ENCODE results near the gene C2CD4C. TPM values are rescaled to one million over a fixed set of nuclear protein-coding genes. Genes with fewer than 3 reads are reported as not detected.

The C2CD4C gene
- total RNA-seq, 4 donors from 2014 or later, result 0.54 to 14.7 (median 4.9) TPM

- Histone ChIP-seq H3K9me3 (no peaks in the 10 kb centered on the region), H3K36me3 (no peaks in the 10 kb centered on the region), H3K4me3 (replicated peaks in 1 of 3) (no peak overlapping the region), H3K27ac (no peak overlapping the region), H3K4me1 (no peaks in the 10 kb centered on the region), H3K27me3 (no peaks in the 10 kb centered on the region)
- intact Hi-C loops (cut with DNase I), result no loop called here
- no peak for DNase-seq
- whole genome bisulfite sequencing, 2 donors, result 86 to 89% methylated on average over 9 to 11 of the region's 11 CpGs
- TF ChIP-seq POLR2A (IDR thresholded peaks at IDR 0.05) (no peak), CTCF (IDR thresholded peaks at IDR 0.05) (no peak)
Measured at GRCh38 chr19:402786-403185, 6.2 kb downstream of the C2CD4C start.

GRCh38 chr19:401866-402511, 7.0 kb downstream of the C2CD4C start:
- no peaks in the 10 kb centered on the region for H3K36me3 ChIP-seq
- H3K4me3 ChIP-seq (replicated peaks in 1 of 3), result no peak overlapping the region
- H3K27ac ChIP-seq, result no peak overlapping the region
- 47 to 59% methylated on average over 17 to 36 of the region's 38 CpGs for WGBS, 2 donors
- H3K27me3 ChIP-seq, result no peaks in the 10 kb centered on the region
- TF ChIP-seq POLR2A (IDR thresholded peaks at IDR 0.05), result no peak
- TF ChIP-seq CTCF (IDR thresholded peaks at IDR 0.05), result no peak
- no peaks in the 10 kb centered on the region for H3K9me3 ChIP-seq
- H3K4me1 ChIP-seq, result peaks cover 0 to 7% of the 10 kb centered on the region in 2 donors
- intact Hi-C loops (cut with DNase I), result no loop called here
- no peak for DNase-seq

- Histone ChIP-seq H3K36me3 (no peaks in the 10 kb centered on the region), H3K4me1 (peaks cover 0 to 9% of the 10 kb centered on the region in 2 donors), H3K27ac (no peak overlapping the region), H3K27me3 (no peaks in the 10 kb centered on the region), H3K4me3 (replicated peaks in 1 of 3) (no peak overlapping the region), H3K9me3 (no peaks in the 10 kb centered on the region)
- DNase-seq, result no peak
- intact Hi-C loops (cut with DNase I), result no loop called here
- whole genome bisulfite sequencing, 2 donors, result 84 to 88% methylated on average over 4 to 39 of the region's 43 CpGs
- no peak for TF ChIP-seq POLR2A (IDR thresholded peaks at IDR 0.05)
- no peak for TF ChIP-seq CTCF (IDR thresholded peaks at IDR 0.05)
Measured at GRCh38 chr19:400976-401865, 7.7 kb downstream of the C2CD4C start.

GRCh38 chr19:399370-399769, 9.6 kb downstream of the C2CD4C start:
- Histone ChIP-seq H3K9me3 (no peaks in the 10 kb centered on the region), H3K4me1 (peaks cover 0 to 9% of the 10 kb centered on the region in 2 donors), H3K4me3 (replicated peaks in 1 of 3) (no peak overlapping the region), H3K36me3 (no peaks in the 10 kb centered on the region), H3K27me3 (no peaks in the 10 kb centered on the region), H3K27ac (no peak overlapping the region)
- intact Hi-C loops (cut with DNase I), result no loop called here
- 93% methylated on average over 8 of the region's 9 CpGs; no CpG with 5 or more reads in 1 of the 2 donors for WGBS, 2 donors
- TF ChIP-seq CTCF (IDR thresholded peaks at IDR 0.05) (no peak), POLR2A (IDR thresholded peaks at IDR 0.05) (no peak)
- no peak for DNase-seq

GRCh38 chr19:398719-399118, 10.2 kb downstream of the C2CD4C start:
- Histone ChIP-seq H3K9me3 (no peaks in the 10 kb centered on the region), H3K27ac (no peak overlapping the region), H3K36me3 (no peaks in the 10 kb centered on the region), H3K4me1 (peaks cover 0 to 9% of the 10 kb centered on the region in 2 donors), H3K4me3 (replicated peaks in 1 of 3) (no peak overlapping the region), H3K27me3 (no peaks in the 10 kb centered on the region)
- intact Hi-C loops (cut with DNase I), result no loop called here
- TF ChIP-seq POLR2A (IDR thresholded peaks at IDR 0.05), result no peak
- no peak for TF ChIP-seq CTCF (IDR thresholded peaks at IDR 0.05)
- DNase-seq, result no peak
- WGBS, 2 donors, result 85 to 87% methylated on average over 10 to 11 of the region's 17 CpGs
